H9 (cell line): ENCODE data around the gene MGLL. TPM values are rescaled to one million over a fixed set of nuclear protein-coding genes. Genes with fewer than 3 reads are reported as not detected.

Experiments used
- DNase-seq: peaks from one replicate; pipeline ENCODE4 v3.0.0-alpha.2; 2017
- H2AFZ ChIP-seq: one replicate; pipeline ENCODE4 v1.6.1; 2013; ENCODE audit warnings: mild to moderate bottlenecking, low read length, control low read depth, moderate library complexity
- H2AK5ac ChIP-seq: 2 replicates; pipeline ENCODE4 v1.6.1; 2013; ENCODE audit warnings: low read length, control low read depth, mixed read lengths; ENCODE audit not compliant: insufficient read length
- H2BK120ac ChIP-seq: one replicate; pipeline ENCODE4 v1.6.1; 2013; ENCODE audit warnings: low read depth, mild to moderate bottlenecking, low read length, control low read depth, inconsistent platforms; ENCODE audit not compliant: poor library complexity, severe bottlenecking
- H2BK12ac ChIP-seq: 2 replicates; pipeline ENCODE4 v1.6.1; 2013; ENCODE audit warnings: low read length, control low read depth, mixed read lengths, low read depth; ENCODE audit not compliant: insufficient read length
- H2BK15ac ChIP-seq: 2 replicates; pipeline ENCODE4 v1.6.1; 2013; ENCODE audit warnings: low read depth, low read length, control low read depth
- H2BK20ac ChIP-seq: one replicate; pipeline ENCODE4 v1.6.1; 2013; ENCODE audit warnings: low read depth, mild to moderate bottlenecking, low read length, control low read depth, inconsistent platforms; ENCODE audit not compliant: poor library complexity, severe bottlenecking
- H2BK5ac ChIP-seq: 2 replicates; pipeline ENCODE4 v1.6.1; 2013; ENCODE audit warnings: low read length, control low read depth, mixed read lengths; ENCODE audit not compliant: insufficient read length
- H3K14ac ChIP-seq: 2 replicates; pipeline ENCODE4 v1.6.1; 2013; ENCODE audit warnings: low read length, control low read depth; ENCODE audit not compliant: insufficient read depth
- H3K18ac ChIP-seq: 2 replicates; pipeline ENCODE4 v1.6.1; 2013; ENCODE audit warnings: low read depth, mild to moderate bottlenecking, mixed read lengths, low read length, control low read depth; ENCODE audit not compliant: insufficient read length
- H3K23ac ChIP-seq: 2 replicates; pipeline ENCODE4 v1.6.1; 2013; ENCODE audit warnings: low read length, control low read depth, mixed read lengths, low read depth; ENCODE audit not compliant: insufficient read length
- H3K23me2 ChIP-seq: 2 replicates; pipeline ENCODE4 v1.6.1; 2013; ENCODE audit warnings: low read depth, mild to moderate bottlenecking, mixed read lengths, low read length, control low read depth; ENCODE audit not compliant: insufficient read length, poor library complexity, severe bottlenecking
- H3K27ac ChIP-seq: 2 replicates; pipeline ENCODE4 v1.5.1; 2013; ENCODE audit warnings: low read length, control low read depth, mixed read lengths, low read depth; ENCODE audit not compliant: insufficient read length
- H3K27me3 ChIP-seq: 2 replicates; pipeline ENCODE4 v1.6.1; 2013; ENCODE audit warnings: low read length, control low read depth, inconsistent platforms; ENCODE audit not compliant: insufficient read depth
- H3K4ac ChIP-seq: 2 replicates; pipeline ENCODE4 v1.6.1; 2013; ENCODE audit warnings: low read depth, mild to moderate bottlenecking, control low read depth, inconsistent platforms, low read length, moderate library complexity
- H3K4me1 ChIP-seq: 2 replicates; pipeline ENCODE4 v1.6.1; 2013; ENCODE audit warnings: low read length, control low read depth, inconsistent platforms; ENCODE audit not compliant: insufficient read depth
- H3K4me2 ChIP-seq: 2 replicates; pipeline ENCODE4 v1.6.1; 2013; ENCODE audit warnings: low read length, control low read depth, mixed read lengths; ENCODE audit not compliant: insufficient read length, insufficient read depth
- H3K56ac ChIP-seq: 2 replicates; pipeline ENCODE4 v1.6.1; 2013; ENCODE audit warnings: low read depth, mild to moderate bottlenecking, mixed read lengths, low read length, control low read depth; ENCODE audit not compliant: insufficient read length
- H3K79me1 ChIP-seq: 2 replicates; pipeline ENCODE4 v1.6.1; 2013; ENCODE audit warnings: low read depth, mild to moderate bottlenecking, moderate library complexity, low read length, control low read depth, inconsistent platforms; ENCODE audit not compliant: insufficient read depth, poor library complexity, severe bottlenecking
- H3K79me2 ChIP-seq: 2 replicates; pipeline ENCODE4 v1.6.1; 2013; ENCODE audit warnings: low read length, control low read depth, inconsistent platforms; ENCODE audit not compliant: insufficient read depth
- H3K9ac ChIP-seq: 2 replicates; pipeline ENCODE4 v1.6.1; 2013; ENCODE audit warnings: low read length, control low read depth, mixed read lengths; ENCODE audit not compliant: insufficient read length; ENCODE audit errors: extremely low read depth
- H3K9me3 ChIP-seq: one replicate; pipeline ENCODE4 v1.6.1; 2013; ENCODE audit warnings: low read depth, low read length, inconsistent platforms; ENCODE audit not compliant: control insufficient read depth
- H3T11ph ChIP-seq: one replicate; pipeline ENCODE4 v1.6.1; 2013; ENCODE audit warnings: mild to moderate bottlenecking, low read length, control low read depth, inconsistent platforms
- H4K20me1 ChIP-seq: one replicate; pipeline ENCODE4 v1.6.1; 2013; ENCODE audit not compliant: control insufficient read depth, insufficient read length, insufficient read depth
- H4K5ac ChIP-seq: 2 replicates; pipeline ENCODE4 v1.6.1; 2013; ENCODE audit warnings: low read depth, mild to moderate bottlenecking, mixed read lengths, low read length, control low read depth; ENCODE audit not compliant: insufficient read length
- H4K8ac ChIP-seq: replicated peaks from 2 replicates; pipeline ENCODE4 v1.6.1; 2013; ENCODE audit warnings: low read length, control low read depth, mixed read lengths, low read depth; ENCODE audit not compliant: insufficient read length
- H4K91ac ChIP-seq: 2 replicates; pipeline ENCODE4 v1.6.1; 2013; ENCODE audit warnings: low read depth, mild to moderate bottlenecking, moderate library complexity, mixed read lengths, low read length, control low read depth; ENCODE audit not compliant: insufficient read length
- H3K27ac Mint-ChIP-seq, 3 experiments: 2 replicates in 2 of 3; 3 replicates in 1 of 3; pipeline ENCODE4 v1.8.0; 2020 to 2021; ENCODE audit warnings: mixed read lengths in 3 of 3, mild to moderate bottlenecking in 1 of 3, moderate library complexity in 1 of 3
- H3K27me3 Mint-ChIP-seq: 2 replicates; pipeline ENCODE4 v1.8.0; 2021; ENCODE audit warnings: low read depth, mild to moderate bottlenecking, moderate library complexity, mixed read lengths
- H3K36me3 Mint-ChIP-seq, 3 experiments: 2 replicates in 2 of 3; 3 replicates in 1 of 3; pipeline ENCODE4 v1.8.0; 2020 to 2021; ENCODE audit warnings: low read depth in 3 of 3, mixed read lengths in 3 of 3; ENCODE audit not compliant: insufficient read depth in 1 of 3
- H3K4me1 Mint-ChIP-seq, 2 experiments: 2 replicates each; pipeline ENCODE4 v1.8.0; 2020; ENCODE audit warnings: mixed read lengths in 2 of 2
- H3K4me3 Mint-ChIP-seq, 2 experiments: 2 replicates in 1 of 2; 3 replicates in 1 of 2; pipeline ENCODE4 v1.8.0; 2020 to 2021; ENCODE audit warnings: mild to moderate bottlenecking in 2 of 2, mixed read lengths in 2 of 2, moderate library complexity in 1 of 2
- H3K9me3 Mint-ChIP-seq, 2 experiments: 2 replicates in 1 of 2; 3 replicates in 1 of 2; pipeline ENCODE4 v1.8.0; 2020; ENCODE audit warnings: mild to moderate bottlenecking in 2 of 2, mixed read lengths in 2 of 2, moderate library complexity in 1 of 2
- CTCF ChIP-seq: fragments of 200-600 bp; sonication (generic); conservative IDR thresholded peaks from 3 replicates; pipeline ENCODE4 v1.8.0; 2021; ENCODE audit warnings: antibody characterized with exemption, mild to moderate bottlenecking
- WGBS: extraction: QIAGEN DNeasy Blood & Tissue Kit; methylation state at CpG from one replicate; pipeline ENCODE4 v1.1.7; 2013; ENCODE audit warnings: missing lambda C conversion rate, low lambda C conversion rate, mixed read lengths; ENCODE audit not compliant: insufficient read length; ENCODE audit errors: extremely low coverage; 5-methylcytosine and 5-hydroxymethylcytosine counted together
- total RNA-seq: library from RNA; stranded (reverse); gene quantifications from 2 replicates; pipeline ENCODE4 v1.2.1, GENCODE V29; 2021

Gene MGLL
- total RNA-seq, 1 experiment from 2014 or later, result 0.11 TPM

- Histone ChIP-seq H4K8ac (no peak overlapping the region), H2BK5ac (no peak overlapping the region), H2BK20ac (no peak overlapping the region), H3K9me3 (no peaks in the 10 kb centered on the region), H2BK15ac (no peak overlapping the region), H3K14ac (no peak overlapping the region), H4K5ac (no peak overlapping the region), H3K9ac (no peak overlapping the region), H3K4me1 (0 out of 2 replicates have a peak, but pooled peaks cover 3% of the 10 kb centered on the region), H3K27ac (no peak overlapping the region), H2BK12ac (no peak overlapping the region), H3K23ac (no peak overlapping the region), H3T11ph (no peak overlapping the region), H3K27me3 (no peaks in the 10 kb centered on the region; the same call in 1 of the 2 replicates), H3K23me2 (no peaks in the 10 kb centered on the region), H2BK120ac (no peak overlapping the region), H2AFZ (no peak overlapping the region), H4K20me1 (no peaks in the 10 kb centered on the region), H3K79me1 (no peaks in the 10 kb centered on the region), H3K4ac (no peak overlapping the region), H3K79me2 (no peaks in the 10 kb centered on the region), H3K18ac (no peak overlapping the region), H3K56ac (no peak overlapping the region), H4K91ac (no peak overlapping the region), H3K4me2 (no peak overlapping the region), H2AK5ac (no peak overlapping the region)
- Mint-ChIP-seq H3K36me3 (peaks cover 0 to 7% (median 0%) of the 10 kb centered on the region in 3 experiments; a peak in 2 of 7 replicates), H3K9me3 (peaks cover 7 to 8% of the 10 kb centered on the region in 2 experiments), H3K4me3 (no peak overlapping the region), H3K27ac (no peak overlapping the region), H3K27me3 (peaks cover 23% of the 10 kb centered on the region), H3K4me1 (peaks cover 18 to 28% of the 10 kb centered on the region in 2 experiments)
- TF ChIP-seq CTCF, result no peak
- no peak for DNase-seq
- no CpG with 5 or more reads among the region's 8 CpGs for WGBS
Observed at GRCh38 chr3:127719369-127719768, 102.9 kb downstream of the MGLL start.
